Right lobe of liver (tissue), 6 donors: Measurements from ENCODE around the gene ESPN. TPM values are rescaled to one million over a fixed set of nuclear protein-coding genes. Genes with fewer than 3 reads are reported as not detected.

ENCODE experiments used
- ATAC-seq, 4 donors: fragments of 200-7000 bp; cut with Tn5 transposase; one replicate each; pipeline ENCODE4 v1.9.1; 2020; ENCODE audit warnings: mild to moderate bottlenecking in 4 of 4, moderate library complexity in 4 of 4
- DNase-seq, 3 donors: peaks; one replicate each; pipeline ENCODE4 v3.0.0-alpha.2; 2020
- H3K27ac ChIP-seq, 3 donors: fragments of 200-600 bp; one replicate each; pipeline ENCODE4 v1.8.0; 2022
- H3K27me3 ChIP-seq, 2 donors: fragments of 200-600 bp; one replicate each; pipeline ENCODE4 v1.8.0; 2022
- H3K36me3 ChIP-seq, 4 donors: fragments of 200-600 bp; sonication (generic) in 1 of 4; one replicate each; pipeline versions ENCODE4 v1.5.1 to v1.8.0; 2017 to 2022; ENCODE audit warnings: control low read depth in 1 of 4
- H3K4me1 ChIP-seq, 4 donors: fragments of 200-600 bp; sonication (generic) in 1 of 4; one replicate each; pipeline versions ENCODE4 v1.5.1 to v1.8.0; 2017 to 2022; ENCODE audit warnings: control low read depth in 1 of 4
- H3K4me3 ChIP-seq, 3 donors: fragments of 200-600 bp; one replicate each; pipeline ENCODE4 v1.8.0; 2022
- H3K9me3 ChIP-seq, 4 donors: fragments of 200-600 bp; sonication (generic) in 1 of 4; one replicate each; pipeline versions ENCODE4 v1.5.1 to v1.8.0; 2017 to 2022; ENCODE audit warnings: control low read depth in 1 of 4
- POLR2A ChIP-seq: fragments of 450-650 bp; IDR thresholded peaks from one replicate; pipeline ENCODE4 v1.6.1; 2017; ENCODE audit warnings: antibody characterized with exemption, mild to moderate bottlenecking
- WGBS: methylation state at CpG from one replicate; pipeline ENCODE4 v1.1.6; 2018; ENCODE audit warnings: low coverage, low lambda C conversion rate; ENCODE audit not compliant: insufficient coverage; ENCODE audit errors: missing lambda C conversion rate; 5-methylcytosine and 5-hydroxymethylcytosine counted together
- intact Hi-C, 2 donors: fragments of 100-400 bp; cut with DNase I; formaldehyde crosslinking; loops; one replicate each; pipeline versions ENCODE4 v1.11.2 to v1.14.1; 2022
- total RNA-seq, 6 experiments: library from RNA; depleted of rRNA in 2 of 6; stranded (reverse); fragments of >200 nt in 2 of 6; fragmentation: NEBNext Ultra II Directional in 3 of 6; extraction: Animal tissue kit (Norgen Biotek cat#: 25700) in 3 of 6; gene quantifications; one replicate each; pipeline versions ENCODE4 v1.1.0 to v1.2.4, GENCODE V29; 2016 to 2023
- TF ChIP-seq, protein P1 (sequence below), 4 donors: fragments of 200-600 bp in 3 of 4; fragments of 450-650 bp in 1 of 4; IDR thresholded peaks; one replicate each; pipeline versions ENCODE4 v1.5.1 to v1.8.0; 2016 to 2022; ENCODE audit warnings: antibody characterized with exemption in 4 of 4, mild to moderate bottlenecking in 2 of 4
- donor health status: DM: no; HTN: yes; CAD: no.
- donor health status: DM: no; HTN: no; CAD: no.
- donor health status: DM: no; HTN: no; CAD: no.
- donor health status: DM: no; HTN: yes; CAD: no.
- donor health status: DM: no; HTN: yes; CAD: no.

Gene ESPN
- total RNA-seq, 6 experiments from 2014 or later: 81.6 to 149 (median 120) TPM

- no peak overlapping the region for H3K4me3 ChIP-seq
- DNase-seq (no peak), ATAC-seq (no peak)
- no peaks in the 10 kb centered on the region for H3K9me3 ChIP-seq
- intact Hi-C loops: no loop called here
- no peaks in the 10 kb centered on the region for H3K36me3 ChIP-seq
- WGBS: 44% methylated on average over 2 of the region's 5 CpGs
- no peaks in the 10 kb centered on the region for H3K27me3 ChIP-seq
- H3K27ac ChIP-seq: no peak overlapping the region
- TF ChIP-seq, protein P1, sequence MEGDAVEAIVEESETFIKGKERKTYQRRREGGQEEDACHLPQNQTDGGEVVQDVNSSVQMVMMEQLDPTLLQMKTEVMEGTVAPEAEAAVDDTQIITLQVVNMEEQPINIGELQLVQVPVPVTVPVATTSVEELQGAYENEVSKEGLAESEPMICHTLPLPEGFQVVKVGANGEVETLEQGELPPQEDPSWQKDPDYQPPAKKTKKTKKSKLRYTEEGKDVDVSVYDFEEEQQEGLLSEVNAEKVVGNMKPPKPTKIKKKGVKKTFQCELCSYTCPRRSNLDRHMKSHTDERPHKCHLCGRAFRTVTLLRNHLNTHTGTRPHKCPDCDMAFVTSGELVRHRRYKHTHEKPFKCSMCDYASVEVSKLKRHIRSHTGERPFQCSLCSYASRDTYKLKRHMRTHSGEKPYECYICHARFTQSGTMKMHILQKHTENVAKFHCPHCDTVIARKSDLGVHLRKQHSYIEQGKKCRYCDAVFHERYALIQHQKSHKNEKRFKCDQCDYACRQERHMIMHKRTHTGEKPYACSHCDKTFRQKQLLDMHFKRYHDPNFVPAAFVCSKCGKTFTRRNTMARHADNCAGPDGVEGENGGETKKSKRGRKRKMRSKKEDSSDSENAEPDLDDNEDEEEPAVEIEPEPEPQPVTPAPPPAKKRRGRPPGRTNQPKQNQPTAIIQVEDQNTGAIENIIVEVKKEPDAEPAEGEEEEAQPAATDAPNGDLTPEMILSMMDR (IDR thresholded peaks at IDR 0.05): no peak
- TF ChIP-seq POLR2A: no peak
- peaks cover 0 to 13% (median 4%) of the 10 kb centered on the region in 4 donors for H3K4me1 ChIP-seq
These were observed 40.3 kb downstream of the ESPN start for GRCh38 chr1:6464915-6465314.

- H3K9me3 ChIP-seq: no peaks in the 10 kb centered on the region
- no CpG with 5 or more reads among the region's 21 CpGs for WGBS
- H3K27ac ChIP-seq: no peak overlapping the region
- TF ChIP-seq, protein P1 (IDR thresholded peaks at IDR 0.05): no peak
- no peak for TF ChIP-seq POLR2A
- H3K36me3 ChIP-seq: no peaks in the 10 kb centered on the region
- H3K4me3 ChIP-seq: no peak overlapping the region
- no peaks in the 10 kb centered on the region for H3K27me3 ChIP-seq
- ATAC-seq (no peak), DNase-seq (no peak)
- intact Hi-C loops: no loop called here
- peaks cover 0 to 13% (median 4%) of the 10 kb centered on the region in 4 donors for H3K4me1 ChIP-seq
These were observed 41.0 kb downstream of the ESPN start for GRCh38 chr1:6465461-6466005.

DNA sequence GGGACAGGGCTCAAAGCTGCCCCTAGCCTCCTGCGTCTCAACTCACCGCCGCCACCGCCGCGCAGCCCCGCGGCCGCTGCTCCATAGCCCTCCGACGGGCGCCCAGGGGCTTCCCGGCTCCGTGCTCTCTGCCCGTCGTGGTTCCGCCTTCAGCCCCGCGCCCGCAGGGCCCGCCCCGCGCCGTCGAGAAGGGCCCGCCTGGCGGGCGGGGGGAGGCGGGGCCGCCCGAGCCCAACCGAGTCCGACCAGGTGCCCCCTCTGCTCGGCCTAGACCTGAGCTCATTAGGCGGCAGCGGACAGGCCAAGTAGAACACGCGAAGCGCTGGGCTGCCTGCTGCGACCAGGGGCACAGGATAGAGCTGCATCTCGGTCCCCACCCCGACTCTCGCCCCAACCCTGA, 41.4 kb downstream of the ESPN start, which contains the start of gene TNFRSF25:
TNFRSF25 (minus strand) TSS at position 151 of the 400 bp plus-strand sequence; CDS start at position 85, 66 bp downstream.
- H3K36me3 ChIP-seq: no peaks in the 10 kb centered on the region
- ATAC-seq: no peak
- H3K27me3 ChIP-seq: no peaks in the 10 kb centered on the region
- no CpG with 5 or more reads among the region's 43 CpGs for WGBS
- TF ChIP-seq POLR2A: no peak
- TF ChIP-seq, protein P1 (IDR thresholded peaks at IDR 0.05): no peak
- intact Hi-C loops: no loop called here
- peaks cover 0 to 13% (median 4%) of the 10 kb centered on the region in 4 donors for H3K4me1 ChIP-seq
- no peak within 1 kb of the TSS for H3K4me3 ChIP-seq
- peak in 1 of 3 donors; percentile 52 for DNase-seq
- H3K9me3 ChIP-seq: no peaks in the 10 kb centered on the region
- no peak within 1 kb of the TSS for H3K27ac ChIP-seq

DNA sequence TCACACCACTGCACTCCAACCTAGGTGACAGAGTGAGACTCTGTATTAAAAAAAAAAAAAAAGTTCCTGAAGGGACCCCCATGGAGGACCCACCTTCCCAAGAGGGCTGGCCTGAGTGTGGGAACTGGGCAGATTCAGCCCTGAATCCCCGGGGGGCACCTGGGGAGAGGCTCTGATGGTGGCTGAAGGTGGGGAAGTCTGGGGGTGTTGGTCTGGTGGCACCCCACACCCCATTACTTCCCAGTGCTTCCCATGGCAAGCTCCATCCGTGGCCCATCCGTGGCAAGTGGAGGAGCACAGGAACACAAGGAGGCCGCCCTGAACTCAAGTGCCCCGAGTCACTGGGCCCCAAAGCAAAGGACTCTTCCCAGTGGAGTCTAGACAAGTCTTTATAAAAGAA, 42.2 kb downstream of the ESPN start:
- intact Hi-C loops: no loop called here
- H3K36me3 ChIP-seq: no peaks in the 10 kb centered on the region
- peaks cover 0 to 13% (median 4%) of the 10 kb centered on the region in 4 donors for H3K4me1 ChIP-seq
- ATAC-seq (no peak), DNase-seq (no peak)
- no peak overlapping the region for H3K4me3 ChIP-seq
- no peaks in the 10 kb centered on the region for H3K27me3 ChIP-seq
- no peaks in the 10 kb centered on the region for H3K9me3 ChIP-seq
- H3K27ac ChIP-seq: no peak overlapping the region
- TF ChIP-seq POLR2A: no peak
- TF ChIP-seq, protein P1 (IDR thresholded peaks at IDR 0.05): no peak
- 100% methylated on average over 1 of the region's 5 CpGs for WGBS
